Measurements from ENCODE around the gene PRKCA.

PRKCA gene

DNA sequence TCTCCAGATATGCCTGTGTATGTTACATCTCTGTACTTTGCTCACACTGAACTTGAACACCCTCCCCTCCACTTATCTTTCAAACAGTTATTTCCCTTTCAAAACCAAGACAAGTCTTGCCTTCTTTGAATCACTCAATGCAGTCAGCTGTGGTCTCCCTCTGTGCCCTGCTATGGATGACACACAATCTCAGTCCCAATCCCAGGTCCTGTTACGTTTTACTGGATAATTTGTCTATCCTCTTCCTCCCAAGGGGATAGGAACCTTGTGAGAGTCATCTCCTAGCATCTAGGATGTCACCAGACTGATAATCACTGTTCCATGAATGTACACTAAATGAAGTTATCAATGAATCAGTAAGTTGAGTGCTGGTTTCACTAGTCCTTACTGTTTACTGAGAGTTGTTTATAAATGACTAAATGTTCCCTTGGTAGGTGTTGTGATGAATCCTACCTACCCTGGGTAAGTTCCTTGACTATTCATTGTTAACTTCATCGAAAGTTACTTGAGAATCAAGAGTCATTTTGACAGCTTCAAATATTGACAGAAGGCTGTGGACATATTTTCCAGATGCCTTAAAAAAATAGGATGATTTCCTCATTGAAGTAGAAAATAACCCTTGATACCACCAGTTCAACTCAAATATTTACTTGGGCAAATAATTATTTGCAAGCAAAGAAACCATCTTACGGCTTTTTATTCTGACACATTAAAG lies 244.9 kb downstream of the PRKCA start:
- no peaks in the 10 kb centered on the region for H3K27me3 Mint-ChIP-seq
- peaks cover 64% of the 10 kb centered on the region for H3K4me1 Mint-ChIP-seq
- peak overlapping the region; percentile 34 to 36 for H3K4me3 Mint-ChIP-seq
- H3K27ac Mint-ChIP-seq = peak overlapping the region in 1 of 2 donors; percentile 79
- no peak for DNase-seq
- peak; percentile 74 for ATAC-seq
- H3K9me3 Mint-ChIP-seq = peaks cover 0 to 8% of the 10 kb centered on the region in 2 donors

- Mint-ChIP-seq H3K9me3 (peaks cover 0 to 8% of the 10 kb centered on the region in 2 donors), H3K4me1 (peaks cover 56% of the 10 kb centered on the region), H3K27me3 (no peaks in the 10 kb centered on the region), H3K4me3 (peak overlapping the region; percentile 34 to 36), H3K27ac (peak overlapping the region; percentile 45 to 79)
- ATAC-seq (peak; percentile 92), DNase-seq (peak; percentile 18 to 63)
Measured at GRCh38 chr17:66548158-66548557, 245.7 kb downstream of the PRKCA start.

DNA sequence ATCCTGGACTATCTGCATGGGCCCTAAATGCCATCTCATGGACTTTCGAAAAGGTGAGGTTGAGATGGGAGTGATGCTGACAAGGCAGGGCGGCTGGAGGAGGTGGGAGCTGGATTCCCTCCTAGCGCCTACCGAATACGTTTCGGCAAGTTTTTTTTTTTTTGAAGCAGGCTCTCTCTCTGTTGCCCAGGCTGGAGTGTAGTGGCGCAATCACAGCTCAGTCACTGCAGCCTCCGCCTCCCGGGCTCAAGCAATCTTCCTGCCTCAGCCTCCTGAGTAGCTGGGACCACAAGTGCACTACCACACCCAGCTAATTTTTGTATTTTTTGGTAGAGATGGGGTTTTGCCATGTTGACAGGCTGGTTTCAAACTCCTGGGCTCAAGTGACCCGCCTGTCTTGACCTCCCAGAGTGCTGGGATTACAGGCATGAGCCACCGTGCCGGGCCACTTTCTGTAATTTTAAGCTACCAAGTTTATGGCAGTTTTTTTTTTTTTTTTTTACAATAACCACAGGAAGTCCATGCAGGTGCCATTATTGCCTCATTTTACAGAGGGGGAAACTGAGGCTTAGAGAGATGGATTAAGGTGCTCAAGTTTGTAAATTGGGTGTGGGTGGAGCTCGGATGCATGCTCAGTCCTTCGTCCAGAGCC lies 246.4 kb downstream of the PRKCA start:
- Mint-ChIP-seq H3K4me1 (peaks cover 58% of the 10 kb centered on the region), H3K9me3 (peaks cover 0 to 8% of the 10 kb centered on the region in 2 donors), H3K27me3 (no peaks in the 10 kb centered on the region), H3K27ac (no peak overlapping the region), H3K4me3 (no peak overlapping the region)
- ATAC-seq (no peak), DNase-seq (no peak)

GRCh38 chr17:66549311-66549704 lies 246.9 kb downstream of the PRKCA start:
- DNase-seq (no peak), ATAC-seq (no peak)
- H3K27me3 Mint-ChIP-seq = no peaks in the 10 kb centered on the region
- H3K9me3 Mint-ChIP-seq = peaks cover 0 to 8% of the 10 kb centered on the region in 2 donors
- H3K4me3 Mint-ChIP-seq = no peak overlapping the region
- no peak overlapping the region for H3K27ac Mint-ChIP-seq
- H3K4me1 Mint-ChIP-seq = peaks cover 61% of the 10 kb centered on the region

DNA sequence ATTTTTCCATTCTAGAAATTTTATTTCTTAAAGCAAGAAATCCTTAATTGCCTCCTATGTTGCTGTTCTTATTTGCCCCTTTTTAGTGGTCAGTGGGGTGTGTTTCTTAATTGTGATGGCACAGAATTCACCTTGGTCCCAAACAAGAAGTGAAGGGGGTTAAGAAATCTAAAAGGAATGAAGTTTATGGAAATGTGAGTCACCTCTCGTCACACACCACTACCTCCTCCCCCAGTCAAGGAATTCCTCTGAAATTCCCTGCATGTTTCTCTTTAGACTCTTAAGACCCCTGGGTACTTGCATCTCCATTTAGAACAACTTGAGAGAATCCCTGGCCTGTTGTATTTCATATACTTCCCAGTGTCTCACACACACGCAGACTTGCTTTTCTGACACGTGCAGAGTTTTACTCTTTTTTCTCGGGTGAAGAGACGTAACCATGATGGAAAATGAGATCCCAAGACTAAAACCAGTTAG lies 247.4 kb downstream of the PRKCA start:
- Mint-ChIP-seq H3K4me1 (peaks cover 61% of the 10 kb centered on the region), H3K9me3 (peaks cover 0 to 8% of the 10 kb centered on the region in 2 donors), H3K27ac (no peak overlapping the region), H3K27me3 (no peaks in the 10 kb centered on the region), H3K4me3 (no peak overlapping the region)
- ATAC-seq = no peak
- DNase-seq = no peak

DNA sequence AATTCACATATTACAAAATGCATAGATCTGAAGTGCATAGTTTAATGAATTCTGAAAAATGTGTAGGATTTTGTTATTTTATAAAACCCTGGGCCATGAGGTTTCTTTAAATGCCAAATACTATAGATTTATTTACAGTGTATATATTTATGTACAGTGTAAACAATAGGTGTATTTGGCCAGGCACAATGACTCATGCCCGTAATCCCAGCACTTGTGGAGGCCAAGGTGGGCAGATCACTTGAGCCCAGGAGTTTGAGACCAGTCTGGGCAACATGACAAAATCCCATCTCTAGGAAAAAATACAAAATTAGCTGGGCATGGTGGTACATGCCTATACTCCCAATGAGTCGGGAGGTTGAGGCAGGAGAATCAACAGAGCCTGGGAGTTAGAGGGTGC lies 249.4 kb downstream of the PRKCA start:
- ATAC-seq (no peak), DNase-seq (no peak)
- Mint-ChIP-seq H3K27me3 (no peaks in the 10 kb centered on the region), H3K27ac (peak overlapping the region in 1 of 2 donors; percentile 7), H3K4me1 (peaks cover 65% of the 10 kb centered on the region), H3K9me3 (peaks cover 0 to 4% of the 10 kb centered on the region in 2 donors), H3K4me3 (no peak overlapping the region)

DNA sequence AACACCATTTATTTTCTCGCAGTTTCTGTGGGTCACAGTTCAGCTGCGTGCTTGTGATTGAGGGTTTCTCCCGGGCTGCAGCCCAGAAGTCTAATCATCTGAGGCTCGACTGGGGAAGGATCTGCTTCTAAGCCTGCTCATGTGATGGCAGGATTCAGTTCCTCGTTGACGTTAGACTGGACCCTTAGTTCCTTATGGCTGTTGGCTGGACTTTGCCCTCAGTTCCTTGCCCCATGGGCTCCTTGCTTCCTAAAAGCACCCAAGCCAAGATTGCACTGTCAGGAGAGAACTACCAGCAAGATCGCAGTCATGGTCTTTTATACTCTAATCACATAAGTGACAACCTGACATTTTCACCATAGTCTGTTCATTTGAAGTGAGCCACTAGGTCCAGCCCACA lies 250.0 kb downstream of the PRKCA start:
- Mint-ChIP-seq H3K9me3 (no peaks in the 10 kb centered on the region), H3K4me3 (no peak overlapping the region), H3K4me1 (peaks cover 60% of the 10 kb centered on the region), H3K27me3 (no peaks in the 10 kb centered on the region), H3K27ac (no peak overlapping the region)
- DNase-seq (no peak), ATAC-seq (no peak)

DNA sequence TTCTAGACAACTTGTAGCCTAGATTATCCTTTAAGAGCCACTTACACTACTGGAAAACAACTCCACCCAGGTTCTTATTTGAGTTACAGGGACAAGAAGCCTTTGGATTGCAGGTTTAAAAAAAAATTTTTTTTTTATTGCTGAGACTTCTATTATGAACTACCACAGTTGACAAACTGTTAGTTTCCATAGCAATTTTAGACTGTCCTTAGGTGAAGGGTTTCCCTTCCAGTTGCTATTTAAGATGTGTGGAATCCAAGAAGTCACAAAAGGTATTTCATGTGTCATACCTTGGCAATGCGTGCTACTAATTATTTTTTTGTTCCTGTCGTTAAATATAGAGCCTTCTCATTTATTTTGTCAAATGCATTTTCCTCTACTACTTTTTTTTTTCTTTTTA lies 253.2 kb downstream of the PRKCA start:
- H3K27me3 Mint-ChIP-seq = no peaks in the 10 kb centered on the region
- H3K9me3 Mint-ChIP-seq = no peaks in the 10 kb centered on the region
- no peak overlapping the region for H3K4me3 Mint-ChIP-seq
- ATAC-seq = no peak
- DNase-seq = no peak
- peak overlapping the region in 1 of 2 donors; percentile 75 for H3K27ac Mint-ChIP-seq
- H3K4me1 Mint-ChIP-seq = peaks cover 40% of the 10 kb centered on the region

DNA sequence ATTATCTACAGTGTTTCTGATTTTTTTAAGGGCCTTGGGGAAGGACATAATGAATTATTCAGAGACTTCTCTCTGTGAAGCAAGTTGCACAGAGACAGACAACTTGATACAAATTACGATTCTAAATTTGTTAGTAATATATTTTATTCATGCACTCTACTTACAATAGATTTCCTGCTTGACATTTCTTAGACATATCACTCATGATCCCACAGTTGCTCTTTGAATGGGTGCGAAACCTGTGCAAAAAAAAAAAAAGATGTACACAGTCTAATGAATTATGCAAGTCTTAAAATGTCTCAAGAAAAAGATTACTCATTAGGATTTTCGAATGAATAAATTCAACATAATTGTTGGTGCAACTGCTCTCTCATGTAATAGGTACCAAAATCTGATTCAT lies 254.8 kb downstream of the PRKCA start:
- Mint-ChIP-seq H3K9me3 (no peaks in the 10 kb centered on the region), H3K4me1 (peaks cover 36% of the 10 kb centered on the region), H3K27ac (no peak overlapping the region), H3K27me3 (no peaks in the 10 kb centered on the region), H3K4me3 (no peak overlapping the region)
- ATAC-seq = no peak
- DNase-seq = no peak

GRCh38 chr17:66557886-66558285 lies 255.5 kb downstream of the PRKCA start:
- H3K4me3 Mint-ChIP-seq = no peak overlapping the region
- peaks cover 36% of the 10 kb centered on the region for H3K4me1 Mint-ChIP-seq
- H3K27ac Mint-ChIP-seq = no peak overlapping the region
- DNase-seq = no peak
- no peaks in the 10 kb centered on the region for H3K9me3 Mint-ChIP-seq
- H3K27me3 Mint-ChIP-seq = no peaks in the 10 kb centered on the region
- no peak for ATAC-seq

- DNase-seq (no peak), ATAC-seq (no peak)
- no peaks in the 10 kb centered on the region for H3K27me3 Mint-ChIP-seq
- no peaks in the 10 kb centered on the region for H3K9me3 Mint-ChIP-seq
- no peak overlapping the region for H3K4me3 Mint-ChIP-seq
- H3K4me1 Mint-ChIP-seq = peaks cover 39% of the 10 kb centered on the region
- H3K27ac Mint-ChIP-seq = no peak overlapping the region
Measured at GRCh38 chr17:66560691-66561090, 258.3 kb downstream of the PRKCA start.

- H3K4me1 Mint-ChIP-seq = peaks cover 40% of the 10 kb centered on the region
- H3K27ac Mint-ChIP-seq = peak overlapping the region in 1 of 2 donors; percentile 13
- H3K9me3 Mint-ChIP-seq = no peaks in the 10 kb centered on the region
- no peaks in the 10 kb centered on the region for H3K27me3 Mint-ChIP-seq
- no peak for ATAC-seq
- H3K4me3 Mint-ChIP-seq = no peak overlapping the region
- no peak for DNase-seq
Measured at GRCh38 chr17:66562119-66562518, 259.7 kb downstream of the PRKCA start.

DNA sequence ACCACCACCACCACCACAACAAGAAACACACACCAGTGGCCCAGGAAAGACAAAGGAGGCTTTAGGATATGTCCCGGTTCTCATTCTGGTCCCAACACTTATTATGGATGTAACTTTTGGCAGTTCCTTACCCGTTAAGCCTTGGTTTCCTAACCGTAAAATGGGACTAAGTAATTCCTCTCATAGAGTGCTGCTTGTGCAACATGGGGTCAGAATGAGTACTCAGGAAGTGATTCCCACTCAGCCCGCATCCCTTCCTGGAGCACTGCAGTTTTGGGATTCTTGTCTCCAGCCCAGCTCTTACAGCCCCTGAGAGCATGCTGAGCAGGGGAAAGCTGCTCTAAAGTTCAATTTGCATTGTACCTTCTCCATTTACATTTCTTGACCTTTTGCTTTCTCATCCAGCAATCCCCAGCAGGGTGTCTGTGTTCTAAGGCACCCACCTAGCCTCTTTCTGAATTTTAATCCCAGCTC lies 262.6 kb downstream of the PRKCA start:
- no peak overlapping the region for H3K4me3 Mint-ChIP-seq
- H3K27me3 Mint-ChIP-seq = no peaks in the 10 kb centered on the region
- H3K4me1 Mint-ChIP-seq = peaks cover 47% of the 10 kb centered on the region
- no peaks in the 10 kb centered on the region for H3K9me3 Mint-ChIP-seq
- no peak overlapping the region for H3K27ac Mint-ChIP-seq
- DNase-seq = no peak
- ATAC-seq = no peak

- no peaks in the 10 kb centered on the region for H3K9me3 Mint-ChIP-seq
- ATAC-seq (peak; percentile 83), DNase-seq (peak; percentile 70 to 73)
- H3K27ac Mint-ChIP-seq = peak overlapping the region in 1 of 2 donors; percentile 71
- no peaks in the 10 kb centered on the region for H3K27me3 Mint-ChIP-seq
- no peak overlapping the region for H3K4me3 Mint-ChIP-seq
- H3K4me1 Mint-ChIP-seq = peaks cover 48% of the 10 kb centered on the region
Measured at GRCh38 chr17:66567234-66568170, 265.1 kb downstream of the PRKCA start.

- Mint-ChIP-seq H3K27me3 (no peaks in the 10 kb centered on the region), H3K4me1 (peaks cover 43% of the 10 kb centered on the region), H3K4me3 (no peak overlapping the region), H3K9me3 (no peaks in the 10 kb centered on the region), H3K27ac (no peak overlapping the region)
- ATAC-seq (no peak), DNase-seq (no peak)
Measured at GRCh38 chr17:66569572-66569971, 267.2 kb downstream of the PRKCA start.

Data from stimulated activated naive CD8-positive, alpha-beta T cell treated with anti-CD3 and anti-CD28 coated beads, Interleukin-15, amount 100 ng/mL, for 72 hours (primary cell).